Measurements from ENCODE around the gene PNCK.

PNCK gene

DNA sequence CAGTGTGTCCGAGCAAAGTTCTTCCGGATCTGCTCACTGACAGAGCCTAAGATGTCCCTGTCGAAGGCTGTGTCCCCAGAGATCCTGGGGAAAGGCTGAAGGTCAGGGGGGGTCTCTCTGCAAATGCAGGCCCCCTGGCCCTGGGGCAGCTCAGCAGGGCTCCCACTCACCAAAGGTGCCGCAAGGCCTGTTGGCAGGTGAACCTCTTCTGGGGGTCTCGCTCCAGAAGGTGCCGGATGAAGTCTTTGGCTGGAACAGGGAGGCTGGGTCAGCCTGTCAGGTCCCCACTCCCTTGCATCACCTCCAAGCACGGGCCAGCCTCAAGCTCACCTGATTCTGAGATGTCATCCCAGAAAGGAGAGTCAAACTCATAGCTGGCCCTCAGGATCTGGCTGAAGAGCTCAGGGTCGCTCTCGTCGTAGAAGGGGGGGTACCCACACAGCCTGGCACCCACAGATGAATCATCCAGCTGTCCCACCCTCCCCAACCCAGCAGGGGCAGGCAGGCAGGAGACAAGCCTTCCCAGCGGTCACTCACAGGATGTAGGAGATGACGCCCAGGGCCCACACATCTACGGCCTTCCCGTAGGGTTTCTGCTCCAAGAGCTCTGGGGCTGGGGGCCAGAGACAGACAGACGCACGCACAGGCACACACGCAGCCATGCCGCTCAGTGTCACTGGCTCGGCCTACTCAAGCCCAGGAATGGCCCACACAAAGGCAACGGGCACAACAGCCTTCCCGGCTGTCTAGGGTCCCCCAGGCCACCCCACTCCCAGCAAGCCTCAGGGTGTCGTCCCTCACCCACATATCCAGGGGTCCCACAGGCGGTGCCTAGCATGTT lies 2.6 kb downstream of the PNCK start:
- no peak for TF ChIP-seq CTCF (conservative IDR thresholded peaks at IDR 0.05; ENCODE audit: control insufficient read depth, insufficient read depth, low read depth, low read length)
- DNase-seq (ENCODE audit: low read depth) = no peak
- no peak overlapping the region for H3K4me3 ChIP-seq (ENCODE audit: control insufficient read depth, low read depth, low read length)

DNA sequence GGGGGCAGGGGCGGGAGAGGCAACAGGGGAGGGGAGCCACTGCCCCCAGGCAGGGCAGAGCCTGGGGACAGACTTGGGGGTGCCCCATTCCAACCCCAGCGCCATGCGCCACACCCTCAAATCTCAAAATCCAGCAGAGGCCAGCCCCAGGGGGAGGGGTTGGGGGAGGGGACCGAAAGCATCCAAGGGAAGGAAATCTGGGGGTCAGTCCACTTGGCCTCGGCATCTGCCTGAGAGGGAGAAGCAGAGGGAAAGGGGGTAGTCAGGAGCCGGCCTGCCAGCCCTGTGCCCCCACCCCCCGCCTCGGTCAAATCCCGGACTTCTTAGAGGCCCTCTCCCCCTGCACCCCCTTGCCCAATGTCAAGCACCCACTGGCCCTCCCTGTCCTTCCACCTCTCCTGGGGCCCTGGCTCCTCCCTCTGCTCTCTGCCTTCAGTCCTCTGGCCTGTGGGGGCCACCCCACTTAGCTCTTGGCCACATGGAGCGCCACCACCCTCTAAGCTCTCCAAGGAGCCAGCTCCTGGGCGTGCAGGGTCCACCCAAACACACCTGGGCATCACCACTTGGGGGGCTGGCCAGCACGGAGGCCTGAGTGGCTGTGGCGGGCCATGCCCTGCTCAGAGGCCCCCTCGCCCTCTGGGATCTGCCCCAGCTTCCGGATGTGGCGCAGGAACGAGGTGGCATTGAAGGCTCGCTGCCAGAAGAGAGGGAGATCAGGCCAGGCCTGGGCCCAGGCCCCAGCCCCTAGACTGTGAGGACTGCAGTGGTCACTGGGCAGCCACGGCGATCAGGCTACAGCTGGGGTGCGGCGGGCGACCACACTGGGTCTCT lies 3.5 kb downstream of the PNCK start:
- no peak overlapping the region for H3K4me3 ChIP-seq (ENCODE audit: control insufficient read depth, low read depth, low read length)
- TF ChIP-seq CTCF (conservative IDR thresholded peaks at IDR 0.05; ENCODE audit: control insufficient read depth, insufficient read depth, low read depth, low read length) = no peak
- no peak for DNase-seq (ENCODE audit: low read depth)

GRCh38 chrX:153669174-153669890 lies 4.3 kb downstream of the PNCK start:
- H3K4me3 ChIP-seq (ENCODE audit: control insufficient read depth, low read depth, low read length) = no peak overlapping the region
- peak; percentile 52 for TF ChIP-seq CTCF (conservative IDR thresholded peaks at IDR 0.05; ENCODE audit: control insufficient read depth, insufficient read depth, low read depth, low read length)
- peak; percentile 10 for DNase-seq (ENCODE audit: low read depth)

- no peak for DNase-seq (ENCODE audit: low read depth)
- H3K4me3 ChIP-seq (ENCODE audit: control insufficient read depth, low read depth, low read length) = no peak overlapping the region
- TF ChIP-seq CTCF (conservative IDR thresholded peaks at IDR 0.05; ENCODE audit: control insufficient read depth, insufficient read depth, low read depth, low read length) = no peak
Observed at GRCh38 chrX:153668423-153669173, 5.0 kb downstream of the PNCK start.

DNA sequence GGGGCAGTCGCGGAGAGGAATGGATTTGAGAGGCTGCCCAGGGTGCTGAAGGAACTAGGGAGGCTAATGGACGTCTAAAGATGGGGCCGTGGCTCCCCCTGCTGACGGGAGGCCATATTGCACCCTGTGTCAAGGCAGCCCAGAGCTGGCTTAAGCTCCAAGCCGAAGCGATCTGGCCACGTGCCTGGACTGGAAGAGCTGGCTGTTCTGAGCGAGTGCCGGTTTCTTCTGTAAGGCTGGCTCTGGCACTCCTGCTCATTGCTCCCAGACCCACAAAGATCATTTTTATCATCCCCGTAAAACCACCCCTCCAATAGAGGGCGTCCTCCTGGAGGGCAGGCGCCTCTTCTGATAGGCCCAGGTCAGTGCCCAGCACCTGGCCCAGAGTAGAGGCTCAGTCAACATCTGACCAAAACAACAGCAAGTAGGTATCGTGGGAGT lies 5.6 kb downstream of the PNCK start:
- peak; percentile 71 for DNase-seq (ENCODE audit: low read depth)
- H3K4me3 ChIP-seq (ENCODE audit: control insufficient read depth, low read depth, low read length) = no peak overlapping the region

More for the DNA sequence above, 5.6 kb downstream of the PNCK start:
- peak; percentile 67 for TF ChIP-seq CTCF (conservative IDR thresholded peaks at IDR 0.05; ENCODE audit: control insufficient read depth, insufficient read depth, low read depth, low read length)
